ENCODE measurements around the gene CCDC188.

DNA sequence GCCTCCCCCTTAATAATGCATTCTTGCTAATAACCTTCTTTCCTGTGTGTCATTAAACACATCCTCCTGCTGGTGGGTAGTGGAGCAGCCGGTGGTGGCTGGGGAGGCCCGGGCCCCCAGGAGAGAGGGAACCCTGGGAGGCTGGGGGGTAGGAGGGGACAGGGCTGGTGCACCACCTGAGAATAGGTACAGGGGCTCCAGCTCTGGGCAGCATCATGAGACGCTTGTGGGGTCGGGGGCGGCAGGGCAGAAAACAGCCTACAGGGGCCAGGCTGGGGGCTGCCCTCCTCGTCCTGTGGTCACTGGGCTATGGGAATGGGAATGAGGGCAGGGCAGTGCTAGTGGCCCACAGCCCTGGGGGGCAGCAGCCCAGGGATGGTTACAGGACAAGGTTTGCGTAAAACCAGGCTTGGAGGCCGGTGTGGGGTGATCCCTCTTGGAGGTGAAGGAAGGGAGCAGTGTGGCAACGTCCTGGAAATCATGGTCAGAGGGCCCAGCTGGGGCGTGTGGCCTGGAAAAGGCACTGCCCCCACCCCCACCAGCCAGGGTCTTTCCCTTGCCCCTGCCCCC, 18.5 kb upstream of the CCDC188 start:
- TF ChIP-seq, protein P1, sequence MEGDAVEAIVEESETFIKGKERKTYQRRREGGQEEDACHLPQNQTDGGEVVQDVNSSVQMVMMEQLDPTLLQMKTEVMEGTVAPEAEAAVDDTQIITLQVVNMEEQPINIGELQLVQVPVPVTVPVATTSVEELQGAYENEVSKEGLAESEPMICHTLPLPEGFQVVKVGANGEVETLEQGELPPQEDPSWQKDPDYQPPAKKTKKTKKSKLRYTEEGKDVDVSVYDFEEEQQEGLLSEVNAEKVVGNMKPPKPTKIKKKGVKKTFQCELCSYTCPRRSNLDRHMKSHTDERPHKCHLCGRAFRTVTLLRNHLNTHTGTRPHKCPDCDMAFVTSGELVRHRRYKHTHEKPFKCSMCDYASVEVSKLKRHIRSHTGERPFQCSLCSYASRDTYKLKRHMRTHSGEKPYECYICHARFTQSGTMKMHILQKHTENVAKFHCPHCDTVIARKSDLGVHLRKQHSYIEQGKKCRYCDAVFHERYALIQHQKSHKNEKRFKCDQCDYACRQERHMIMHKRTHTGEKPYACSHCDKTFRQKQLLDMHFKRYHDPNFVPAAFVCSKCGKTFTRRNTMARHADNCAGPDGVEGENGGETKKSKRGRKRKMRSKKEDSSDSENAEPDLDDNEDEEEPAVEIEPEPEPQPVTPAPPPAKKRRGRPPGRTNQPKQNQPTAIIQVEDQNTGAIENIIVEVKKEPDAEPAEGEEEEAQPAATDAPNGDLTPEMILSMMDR (conservative IDR thresholded peaks at IDR 0.05 in 1 of 2, IDR thresholded peaks at IDR 0.05 in 1 of 2; ENCODE audit: extremely low read depth in 1 of 2, insufficient read depth in 1 of 2, low read depth in 1 of 2, low read length in 2 of 2) = no peak
- TF ChIP-seq EZH2 (IDR thresholded peaks at IDR 0.05; ENCODE audit: borderline replicate concordance, low read length) = no peak

Measured in mammary epithelial cell (primary cell).